Measurements from ENCODE around the gene CTBP2. TPM values are rescaled to one million over a fixed set of nuclear protein-coding genes. Genes with fewer than 3 reads are reported as not detected.

Gene CTBP2
- total RNA-seq, 1 experiment from 2014 or later: 212 TPM

DNA sequence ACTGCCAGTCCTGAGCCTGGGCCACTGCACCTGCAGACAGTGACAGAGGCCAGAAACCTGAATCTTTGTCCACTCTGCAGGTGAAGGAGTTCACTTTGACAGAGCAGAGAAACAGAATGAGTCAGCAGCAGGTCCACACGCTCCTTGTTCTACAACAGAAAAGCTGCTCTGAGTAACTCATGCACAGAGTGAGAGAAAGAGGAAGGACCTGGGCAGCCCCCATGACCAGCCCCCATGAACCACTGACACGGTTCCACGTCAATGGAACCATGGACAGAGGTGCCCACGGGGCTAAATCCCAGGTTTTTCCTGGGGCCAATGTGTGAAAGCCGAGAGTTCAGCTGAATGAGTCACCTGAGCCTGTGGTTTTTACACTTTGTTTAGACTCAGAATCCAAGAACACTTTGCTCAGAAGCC is 40.8 kb upstream of the CTBP2 start:
- DNase-seq: no peak
- no peaks in the 10 kb centered on the region for H4K20me1 ChIP-seq (ENCODE audit: control insufficient read depth, insufficient read depth, insufficient read length)
- no peak overlapping the region for H4K5ac ChIP-seq (ENCODE audit: insufficient read length, low read depth, low read length)
- H3K27ac ChIP-seq (ENCODE audit: insufficient read length, low read depth, low read length): no peak overlapping the region
- H2AK5ac ChIP-seq (ENCODE audit: insufficient read length, low read length): no peak overlapping the region
- TF ChIP-seq, protein P1, sequence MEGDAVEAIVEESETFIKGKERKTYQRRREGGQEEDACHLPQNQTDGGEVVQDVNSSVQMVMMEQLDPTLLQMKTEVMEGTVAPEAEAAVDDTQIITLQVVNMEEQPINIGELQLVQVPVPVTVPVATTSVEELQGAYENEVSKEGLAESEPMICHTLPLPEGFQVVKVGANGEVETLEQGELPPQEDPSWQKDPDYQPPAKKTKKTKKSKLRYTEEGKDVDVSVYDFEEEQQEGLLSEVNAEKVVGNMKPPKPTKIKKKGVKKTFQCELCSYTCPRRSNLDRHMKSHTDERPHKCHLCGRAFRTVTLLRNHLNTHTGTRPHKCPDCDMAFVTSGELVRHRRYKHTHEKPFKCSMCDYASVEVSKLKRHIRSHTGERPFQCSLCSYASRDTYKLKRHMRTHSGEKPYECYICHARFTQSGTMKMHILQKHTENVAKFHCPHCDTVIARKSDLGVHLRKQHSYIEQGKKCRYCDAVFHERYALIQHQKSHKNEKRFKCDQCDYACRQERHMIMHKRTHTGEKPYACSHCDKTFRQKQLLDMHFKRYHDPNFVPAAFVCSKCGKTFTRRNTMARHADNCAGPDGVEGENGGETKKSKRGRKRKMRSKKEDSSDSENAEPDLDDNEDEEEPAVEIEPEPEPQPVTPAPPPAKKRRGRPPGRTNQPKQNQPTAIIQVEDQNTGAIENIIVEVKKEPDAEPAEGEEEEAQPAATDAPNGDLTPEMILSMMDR (conservative IDR thresholded peaks at IDR 0.05): no peak
- H3K79me2 ChIP-seq (ENCODE audit: insufficient read depth, low read length): no peaks in the 10 kb centered on the region
- no peaks in the 10 kb centered on the region for H3K9me3 ChIP-seq (ENCODE audit: control insufficient read depth, low read depth, low read length)
- no peaks in the 10 kb centered on the region for H3K79me1 ChIP-seq (ENCODE audit: insufficient read depth, low read depth, low read length, poor library complexity, severe bottlenecking)
- no peaks in the 10 kb centered on the region for H3K4me1 ChIP-seq (ENCODE audit: insufficient read depth, low read length)
- H2BK5ac ChIP-seq (ENCODE audit: insufficient read length, low read length): no peak overlapping the region
- no peaks in the 10 kb centered on the region for H3K9me3 Mint-ChIP-seq
- H2BK20ac ChIP-seq (ENCODE audit: low read depth, low read length, poor library complexity, severe bottlenecking): no peak overlapping the region
- H3K4me3 Mint-ChIP-seq: no peak overlapping the region
- 0 out of 2 replicates have a peak, but pooled peaks cover 2% of the 10 kb centered on the region for H3K27me3 Mint-ChIP-seq (ENCODE audit: low read depth)
- H3K56ac ChIP-seq (ENCODE audit: insufficient read length, low read depth, low read length): no peak overlapping the region
- no peak overlapping the region for H3T11ph ChIP-seq (ENCODE audit: low read length)
- H3K23ac ChIP-seq (ENCODE audit: insufficient read length, low read depth, low read length): no peak overlapping the region
- H4K8ac ChIP-seq (replicated peaks; ENCODE audit: insufficient read length, low read depth, low read length): no peak overlapping the region
- no peak overlapping the region for H2BK120ac ChIP-seq (ENCODE audit: low read depth, low read length, poor library complexity, severe bottlenecking)
- H2AFZ ChIP-seq (ENCODE audit: low read length): no peak overlapping the region
- no peak overlapping the region; a peak in 1 of 7 replicates for H3K27ac Mint-ChIP-seq
- no peak overlapping the region for H3K4me2 ChIP-seq (ENCODE audit: insufficient read depth, insufficient read length, low read length)
- no peak overlapping the region for H3K18ac ChIP-seq (ENCODE audit: insufficient read length, low read depth, low read length)
- H4K91ac ChIP-seq (ENCODE audit: insufficient read length, low read depth, low read length): no peak overlapping the region
- no peaks in the 10 kb centered on the region for H3K27me3 ChIP-seq (ENCODE audit: insufficient read depth, low read length)
- no peaks in the 10 kb centered on the region for H3K36me3 Mint-ChIP-seq (ENCODE audit: insufficient read depth in 1 of 3, low read depth in 3 of 3)
- no CpG with 5 or more reads among the region's 5 CpGs for WGBS (ENCODE audit: extremely low coverage, insufficient read length, low lambda C conversion rate)
- H3K4me1 Mint-ChIP-seq: no peaks in the 10 kb centered on the region
- no peak overlapping the region for H2BK15ac ChIP-seq (ENCODE audit: low read depth, low read length)
- no peak overlapping the region for H3K4ac ChIP-seq (ENCODE audit: low read depth, low read length)
- H2BK12ac ChIP-seq (ENCODE audit: insufficient read length, low read depth, low read length): no peak overlapping the region
- no peak overlapping the region for H3K14ac ChIP-seq (ENCODE audit: insufficient read depth, low read length)
- H3K23me2 ChIP-seq (ENCODE audit: insufficient read length, low read depth, low read length, poor library complexity, severe bottlenecking): no peaks in the 10 kb centered on the region
- H3K9ac ChIP-seq (ENCODE audit: extremely low read depth, insufficient read length, low read length): no peak overlapping the region
